ENCODE results near the gene CLVS2. TPM values are rescaled to one million over a fixed set of nuclear protein-coding genes. Genes with fewer than 3 reads are reported as not detected.

CLVS2 gene
- polyA plus RNA-seq, 1 donor (not counting 4 experiments of a cell fraction or from before 2014, with no cell fraction given): not detected

- TF ChIP-seq EZH2 (IDR thresholded peaks at IDR 0.05; ENCODE audit: low read length) (no peak), CTCF (optimal IDR thresholded peaks at IDR 0.05 in 1 of 3, IDR thresholded peaks at IDR 0.05 in 1 of 3, conservative IDR thresholded peaks at IDR 0.05 in 1 of 3; ENCODE audit: extremely low read depth in 1 of 3, insufficient read depth in 2 of 3, low read length in 3 of 3) (no peak)
- Histone ChIP-seq H3K4me1 (ENCODE audit: control insufficient read depth, extremely low read depth, insufficient read depth, low read length) (peaks cover 4% of the 10 kb centered on the region), H3K27me3 (ENCODE audit: control insufficient read depth, extremely low read depth, insufficient read depth, low read length) (peaks cover 33% of the 10 kb centered on the region), H3K4me3 (ENCODE audit: control insufficient read depth in 2 of 3, extremely low read depth in 1 of 3, insufficient read depth in 2 of 3, low read depth in 1 of 3, low read length in 3 of 3) (no peak overlapping the region), H3K36me3 (ENCODE audit: control insufficient read depth in 2 of 2, extremely low read depth in 1 of 2, insufficient read depth in 2 of 2, low read length in 2 of 2) (no peaks in the 10 kb centered on the region), H3K4me2 (ENCODE audit: control insufficient read depth, extremely low read depth, insufficient read depth, low read depth, low read length) (no peak overlapping the region), H3K9ac (ENCODE audit: control insufficient read depth, extremely low read depth, insufficient read depth, low read length) (no peak overlapping the region), H2AFZ (ENCODE audit: control insufficient read depth, low read length) (no peak overlapping the region), H3K79me2 (ENCODE audit: control insufficient read depth, insufficient read depth, low read length) (no peaks in the 10 kb centered on the region), H3K27ac (ENCODE audit: control insufficient read depth, insufficient read depth, low read length) (no peak overlapping the region), H4K20me1 (ENCODE audit: control insufficient read depth, extremely low read depth, insufficient read depth, low read length) (no peaks in the 10 kb centered on the region), H3K9me1 (ENCODE audit: control insufficient read depth, extremely low read depth, insufficient read depth, low read length) (no peaks in the 10 kb centered on the region), H3K9me3 (ENCODE audit: control insufficient read depth, low read depth, low read length) (no peaks in the 10 kb centered on the region)
- no peak for DNase-seq (ENCODE audit: low read depth, low spot score)
- dilution Hi-C loops (cut with MboI; ENCODE audit: extremely low pct_ligation_motif_present, low sequenced_read_pairs): no loop called here
- FAIRE-seq: no peak
Observed at GRCh38 chr6:122994256-122994655, 1.8 kb upstream of the CLVS2 start.

- Histone ChIP-seq H3K9ac (ENCODE audit: control insufficient read depth, extremely low read depth, insufficient read depth, low read length) (no peak overlapping the region), H3K4me2 (ENCODE audit: control insufficient read depth, extremely low read depth, insufficient read depth, low read depth, low read length) (no peak overlapping the region), H3K36me3 (ENCODE audit: control insufficient read depth in 2 of 2, extremely low read depth in 1 of 2, insufficient read depth in 2 of 2, low read length in 2 of 2) (no peaks in the 10 kb centered on the region), H3K4me3 (ENCODE audit: control insufficient read depth in 2 of 3, extremely low read depth in 1 of 3, insufficient read depth in 2 of 3, low read depth in 1 of 3, low read length in 3 of 3) (no peak overlapping the region), H3K27ac (ENCODE audit: control insufficient read depth, insufficient read depth, low read length) (no peak overlapping the region), H2AFZ (ENCODE audit: control insufficient read depth, low read length) (no peak overlapping the region), H4K20me1 (ENCODE audit: control insufficient read depth, extremely low read depth, insufficient read depth, low read length) (no peaks in the 10 kb centered on the region), H3K9me3 (ENCODE audit: control insufficient read depth, low read depth, low read length) (no peaks in the 10 kb centered on the region), H3K27me3 (ENCODE audit: control insufficient read depth, extremely low read depth, insufficient read depth, low read length) (peaks cover 33% of the 10 kb centered on the region), H3K9me1 (ENCODE audit: control insufficient read depth, extremely low read depth, insufficient read depth, low read length) (no peaks in the 10 kb centered on the region), H3K79me2 (ENCODE audit: control insufficient read depth, insufficient read depth, low read length) (no peaks in the 10 kb centered on the region), H3K4me1 (ENCODE audit: control insufficient read depth, extremely low read depth, insufficient read depth, low read length) (peaks cover 4% of the 10 kb centered on the region)
- FAIRE-seq (no peak), DNase-seq (ENCODE audit: low read depth, low spot score) (no peak)
- dilution Hi-C loops (cut with MboI; ENCODE audit: extremely low pct_ligation_motif_present, low sequenced_read_pairs): no loop called here
- TF ChIP-seq EZH2 (IDR thresholded peaks at IDR 0.05; ENCODE audit: low read length): no peak
- no peak for TF ChIP-seq CTCF (optimal IDR thresholded peaks at IDR 0.05 in 1 of 3, IDR thresholded peaks at IDR 0.05 in 1 of 3, conservative IDR thresholded peaks at IDR 0.05 in 1 of 3; ENCODE audit: extremely low read depth in 1 of 3, insufficient read depth in 2 of 3, low read length in 3 of 3)
Observed at GRCh38 chr6:122996794-122997505, 915 bp downstream of the CLVS2 start.

Measured in keratinocyte (primary cell).